Panc1 (cell line): Measurements from ENCODE around the gene RAB5A. TPM values are rescaled to one million over a fixed set of nuclear protein-coding genes. Genes with fewer than 3 reads are reported as not detected.

ENCODE experiments used
- ATAC-seq: fragments of 200-7000 bp; cut with Tn5 transposase; 2 replicates; pipeline ENCODE4 v1.9.1; 2020; ENCODE audit warnings: mild to moderate bottlenecking, moderate library complexity
- BruUV-seq: library from RNA; stranded (reverse); fragments of 400-500 nt; replicated peaks from 2 replicates; lab custom pipeline; 2021; lab: Mats Ljungman, UMichigan
- CTCF ChIA-PET: fragments of 300-600 bp; sonication (Branson Sonifier 250); formaldehyde crosslinking; loops from one replicate; lab custom pipeline; 2022; ENCODE audit warnings: antibody characterized with exemption; lab: Charles Lee
- POLR2A ChIA-PET: fragments of 300-600 bp; sonication (Branson Sonifier 250); formaldehyde crosslinking; loops from one replicate; lab custom pipeline; 2022; ENCODE audit warnings: antibody characterized with exemption; lab: Charles Lee
- DNase-seq: peaks from one replicate; pipeline ENCODE4 v3.0.0-alpha.2; 2010; ENCODE audit warnings: low read depth, low spot score
- H3K27ac ChIP-seq: 2 replicates; pipeline ENCODE4 v1.5.1; 2011; ENCODE audit warnings: mild to moderate bottlenecking, low read length, inconsistent platforms
- H3K27me3 ChIP-seq: fragments of 200-500 bp; sonication (Bioruptor generic); 2 replicates; pipeline ENCODE4 v1.6.0; 2014; ENCODE audit warnings: low read length, inconsistent platforms; ENCODE audit not compliant: control insufficient read depth, insufficient read depth
- H3K36me3 ChIP-seq: fragments of 200-500 bp; sonication (Bioruptor generic); 2 replicates; pipeline ENCODE4 v1.5.1; 2014; ENCODE audit warnings: inconsistent platforms, mild to moderate bottlenecking, low read length, moderate library complexity; ENCODE audit not compliant: control insufficient read depth, insufficient read depth
- H3K4me1 ChIP-seq: 2 replicates; pipeline ENCODE4 v1.5.1; 2011; ENCODE audit warnings: inconsistent platforms, mild to moderate bottlenecking, low read length, moderate library complexity; ENCODE audit not compliant: control insufficient read depth, insufficient read depth
- H3K4me3 ChIP-seq, 2 experiments: 2 replicates each; pipeline ENCODE4 v1.5.1; 2011 to 2012; ENCODE audit warnings: low read depth in 2 of 2, low read length in 2 of 2, mild to moderate bottlenecking in 2 of 2, inconsistent platforms in 1 of 2, moderate library complexity in 1 of 2
- H3K9me3 ChIP-seq: fragments of 200-500 bp; sonication (Bioruptor generic); 2 replicates; pipeline ENCODE4 v1.5.1; 2014; ENCODE audit warnings: low read depth, mild to moderate bottlenecking, inconsistent platforms, low read length, moderate library complexity; ENCODE audit not compliant: control insufficient read depth, insufficient read depth
- POLR2AphosphoS5 ChIP-seq: IDR thresholded peaks from 2 replicates; pipeline ENCODE4 v1.6.1; 2012; ENCODE audit warnings: mild to moderate bottlenecking, low read depth, low read length, moderate library complexity
- REST ChIP-seq, 2 experiments: IDR thresholded peaks; 2 replicates each; pipeline ENCODE4 v1.6.1; 2011 to 2012; ENCODE audit warnings: low read depth in 2 of 2, control low read depth in 1 of 2, low read length in 1 of 2, mild to moderate bottlenecking in 1 of 2, moderate library complexity in 1 of 2; ENCODE audit not compliant: insufficient read depth in 1 of 2
- SIN3A ChIP-seq: IDR thresholded peaks from 2 replicates; pipeline ENCODE4 v1.6.1; 2012; ENCODE audit warnings: low read depth, mild to moderate bottlenecking, low read length, moderate library complexity, borderline replicate concordance; ENCODE audit not compliant: insufficient read depth
- TCF7L2 ChIP-seq: IDR thresholded peaks from 2 replicates; pipeline ENCODE4 v1.6.1; 2011; ENCODE audit warnings: mild to moderate bottlenecking, low read depth, low read length, inconsistent platforms
- in situ Hi-C: cut with HindIII; loops from 2 replicates; pipeline ENCODE4 v1.10.0; 2016; ENCODE audit warnings: low sequenced_read_pairs, low pct_unique_long_range_greater_than_20kb
- intact Hi-C: fragments of 100-400 bp; cut with micrococcal nuclease; formaldehyde crosslinking; loops from one replicate; pipeline ENCODE4 v1.10.0; 2022; ENCODE audit not compliant: unreplicated experiment
- total RNA-seq: library from RNA; stranded (reverse); gene quantifications from one replicate; pipeline ENCODE4 v1.2.1, GENCODE V29; 2021; ENCODE audit not compliant: unreplicated experiment
- TF ChIP-seq, protein P1 (sequence below): fragments of 450-650 bp; IDR thresholded peaks from 2 replicates; pipeline ENCODE4 v1.5.1; 2017; ENCODE audit warnings: mild to moderate bottlenecking

RAB5A gene
- total RNA-seq, 1 experiment from 2014 or later = 31.2 TPM

GRCh38 chr3:19961960-19962359 lies 15.1 kb downstream of the RAB5A start:
- H3K9me3 ChIP-seq = no peaks in the 10 kb centered on the region
- no peak overlapping the region for H3K4me3 ChIP-seq
- no peaks in the 10 kb centered on the region for H3K27me3 ChIP-seq
- H3K4me1 ChIP-seq = no peaks in the 10 kb centered on the region
- BruUV-seq = no TSS peak
- in situ Hi-C loops = no loop called here
- intact Hi-C loops = no loop called here
- H3K36me3 ChIP-seq = no peaks in the 10 kb centered on the region; the same call in 1 of the 2 replicates
- CTCF ChIA-PET = no interaction called here
- no peak overlapping the region for H3K27ac ChIP-seq
- no peak for TF ChIP-seq TCF7L2
- TF ChIP-seq POLR2AphosphoS5 = no peak
- no peak for TF ChIP-seq REST (IDR thresholded peaks at IDR 0.05; ENCODE audit: insufficient read depth in 1 of 2, low read depth in 2 of 2, low read length in 1 of 2)
- TF ChIP-seq, protein P1, sequence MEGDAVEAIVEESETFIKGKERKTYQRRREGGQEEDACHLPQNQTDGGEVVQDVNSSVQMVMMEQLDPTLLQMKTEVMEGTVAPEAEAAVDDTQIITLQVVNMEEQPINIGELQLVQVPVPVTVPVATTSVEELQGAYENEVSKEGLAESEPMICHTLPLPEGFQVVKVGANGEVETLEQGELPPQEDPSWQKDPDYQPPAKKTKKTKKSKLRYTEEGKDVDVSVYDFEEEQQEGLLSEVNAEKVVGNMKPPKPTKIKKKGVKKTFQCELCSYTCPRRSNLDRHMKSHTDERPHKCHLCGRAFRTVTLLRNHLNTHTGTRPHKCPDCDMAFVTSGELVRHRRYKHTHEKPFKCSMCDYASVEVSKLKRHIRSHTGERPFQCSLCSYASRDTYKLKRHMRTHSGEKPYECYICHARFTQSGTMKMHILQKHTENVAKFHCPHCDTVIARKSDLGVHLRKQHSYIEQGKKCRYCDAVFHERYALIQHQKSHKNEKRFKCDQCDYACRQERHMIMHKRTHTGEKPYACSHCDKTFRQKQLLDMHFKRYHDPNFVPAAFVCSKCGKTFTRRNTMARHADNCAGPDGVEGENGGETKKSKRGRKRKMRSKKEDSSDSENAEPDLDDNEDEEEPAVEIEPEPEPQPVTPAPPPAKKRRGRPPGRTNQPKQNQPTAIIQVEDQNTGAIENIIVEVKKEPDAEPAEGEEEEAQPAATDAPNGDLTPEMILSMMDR = no peak
- no peak for TF ChIP-seq SIN3A
- ATAC-seq (no peak), DNase-seq (no peak)
- POLR2A ChIA-PET = no interaction called here

DNA sequence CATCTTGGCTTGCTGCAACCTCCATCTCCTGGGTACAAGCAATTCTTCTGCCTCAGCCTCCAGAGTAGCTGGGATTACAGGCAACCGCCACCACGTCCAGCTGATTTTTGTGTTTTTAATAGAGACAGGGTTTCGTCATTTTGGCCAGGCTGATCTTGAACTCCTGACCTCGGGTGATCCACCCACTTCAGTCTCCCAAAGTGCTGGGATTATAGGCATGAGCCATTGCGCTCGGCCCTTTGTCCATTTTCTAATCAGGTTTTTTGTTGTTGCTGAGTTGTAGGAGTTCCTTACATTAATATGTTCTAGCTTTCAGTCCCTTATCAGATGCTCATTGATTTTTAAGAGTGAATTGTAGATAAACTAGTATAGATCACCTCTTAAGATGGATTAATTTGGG lies 20.3 kb downstream of the RAB5A start:
- H3K4me3 ChIP-seq = no peak overlapping the region
- ATAC-seq = no peak
- in situ Hi-C loops = no loop called here
- intact Hi-C loops = no loop called here
- POLR2A ChIA-PET = no interaction called here
- CTCF ChIA-PET = no interaction called here
- H3K9me3 ChIP-seq = no peaks in the 10 kb centered on the region
- no peaks in the 10 kb centered on the region for H3K36me3 ChIP-seq
- H3K27ac ChIP-seq = no peak overlapping the region
- H3K27me3 ChIP-seq = no peaks in the 10 kb centered on the region
- no peaks in the 10 kb centered on the region for H3K4me1 ChIP-seq
- no TSS peak for BruUV-seq
- DNase-seq = no peak
- no peak for TF ChIP-seq SIN3A
- TF ChIP-seq, protein P1 = no peak
- TF ChIP-seq TCF7L2 = no peak
- TF ChIP-seq REST (IDR thresholded peaks at IDR 0.05; ENCODE audit: insufficient read depth in 1 of 2, low read depth in 2 of 2, low read length in 1 of 2) = no peak
- no peak for TF ChIP-seq POLR2AphosphoS5
